ENCODE measurements around the gene IER2.

DNA sequence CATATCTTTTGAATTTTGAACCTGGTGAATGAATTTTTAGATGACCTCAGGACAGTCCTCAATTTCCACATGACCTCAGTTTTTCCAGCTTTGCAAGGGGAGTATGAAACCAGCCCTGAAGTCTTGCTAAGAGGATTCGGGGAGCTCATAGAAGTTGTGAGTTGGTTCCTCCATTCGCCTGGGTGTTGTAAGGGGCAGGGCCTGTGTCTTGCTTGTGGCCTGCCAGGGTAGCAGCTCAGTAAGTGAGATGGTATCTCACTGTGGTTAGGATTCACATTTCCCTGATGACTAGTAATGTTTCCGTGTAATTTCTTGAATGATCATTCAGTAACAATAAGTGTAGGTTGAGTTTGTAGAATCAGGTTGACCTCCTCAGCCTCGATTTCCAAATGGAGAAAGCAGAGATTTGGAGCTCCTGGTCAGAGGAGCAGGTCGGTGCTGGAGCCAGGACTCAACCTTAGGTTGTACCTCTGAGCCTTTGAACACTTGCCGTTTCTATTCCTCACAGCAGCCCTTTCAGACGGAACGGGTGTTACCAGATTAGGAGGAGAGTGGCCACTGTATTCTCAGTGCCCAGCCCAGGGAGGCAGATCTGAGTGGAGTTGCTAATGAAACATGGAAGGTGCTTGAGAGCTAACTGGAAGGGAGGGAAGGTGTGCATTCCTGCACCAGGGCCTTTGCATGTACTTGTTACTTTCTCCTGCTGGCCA is 17.6 kb upstream of the IER2 start:
- TF ChIP-seq CTCF (IDR thresholded peaks at IDR 0.05; ENCODE audit: low read length) (no peak), EZH2 (IDR thresholded peaks at IDR 0.05; ENCODE audit: borderline replicate concordance, low read length) (no peak)
